Neural crest cell (in vitro differentiated cells): Measurements from ENCODE around the gene C11orf86. TPM values are rescaled to one million over a fixed set of nuclear protein-coding genes. Genes with fewer than 3 reads are reported as not detected.
"Not testable (repeated sequence)": the region's sequence is repeated elsewhere in the genome, so short reads cannot be mapped to it uniquely, and the experiment has no call there.

Experiments
- DNase-seq: peaks from one replicate; pipeline ENCODE4 v3.0.0; 2021; ENCODE audit warnings: low read depth, mixed read lengths, low spot score
- H3K27ac Mint-ChIP-seq: one replicate; pipeline ENCODE4 v1.8.0; 2021; ENCODE audit warnings: mild to moderate bottlenecking, mixed read lengths; ENCODE audit not compliant: unreplicated experiment
- H3K27me3 Mint-ChIP-seq: 2 replicates; pipeline ENCODE4 v1.8.0; 2021; ENCODE audit warnings: low read depth, mild to moderate bottlenecking, mixed read lengths
- H3K36me3 Mint-ChIP-seq: 2 replicates; pipeline ENCODE4 v1.8.0; 2021; ENCODE audit warnings: low read depth, mild to moderate bottlenecking, mixed read lengths
- H3K4me1 Mint-ChIP-seq: 2 replicates; pipeline ENCODE4 v1.8.0; 2021; ENCODE audit warnings: mixed read lengths
- H3K4me3 Mint-ChIP-seq: one replicate; pipeline ENCODE4 v1.8.0; 2021; ENCODE audit warnings: mild to moderate bottlenecking, mixed read lengths
- H3K9me3 Mint-ChIP-seq: 2 replicates; pipeline ENCODE4 v1.8.0; 2021; ENCODE audit warnings: mixed read lengths
- total RNA-seq: library from RNA; stranded (reverse); gene quantifications from 2 replicates; pipeline ENCODE4 v1.2.1, GENCODE V29; 2021
- TF ChIP-seq, protein P1 (sequence below): fragments of 200-600 bp; sonication (generic); conservative IDR thresholded peaks from 2 replicates; pipeline ENCODE4 v1.5.0; 2021; ENCODE audit warnings: antibody characterized with exemption, mild to moderate bottlenecking

C11orf86 gene
- total RNA-seq, 1 donor from 2014 or later = not detected

GRCh38 chr11:66996609-66997273, 21.6 kb downstream of the C11orf86 start:
- no peaks in the 10 kb centered on the region for H3K36me3 Mint-ChIP-seq
- H3K27me3 Mint-ChIP-seq = peaks cover 18% of the 10 kb centered on the region
- peaks cover 3% of the 10 kb centered on the region for H3K4me1 Mint-ChIP-seq
- no peak overlapping the region for H3K27ac Mint-ChIP-seq
- TF ChIP-seq, protein P1, sequence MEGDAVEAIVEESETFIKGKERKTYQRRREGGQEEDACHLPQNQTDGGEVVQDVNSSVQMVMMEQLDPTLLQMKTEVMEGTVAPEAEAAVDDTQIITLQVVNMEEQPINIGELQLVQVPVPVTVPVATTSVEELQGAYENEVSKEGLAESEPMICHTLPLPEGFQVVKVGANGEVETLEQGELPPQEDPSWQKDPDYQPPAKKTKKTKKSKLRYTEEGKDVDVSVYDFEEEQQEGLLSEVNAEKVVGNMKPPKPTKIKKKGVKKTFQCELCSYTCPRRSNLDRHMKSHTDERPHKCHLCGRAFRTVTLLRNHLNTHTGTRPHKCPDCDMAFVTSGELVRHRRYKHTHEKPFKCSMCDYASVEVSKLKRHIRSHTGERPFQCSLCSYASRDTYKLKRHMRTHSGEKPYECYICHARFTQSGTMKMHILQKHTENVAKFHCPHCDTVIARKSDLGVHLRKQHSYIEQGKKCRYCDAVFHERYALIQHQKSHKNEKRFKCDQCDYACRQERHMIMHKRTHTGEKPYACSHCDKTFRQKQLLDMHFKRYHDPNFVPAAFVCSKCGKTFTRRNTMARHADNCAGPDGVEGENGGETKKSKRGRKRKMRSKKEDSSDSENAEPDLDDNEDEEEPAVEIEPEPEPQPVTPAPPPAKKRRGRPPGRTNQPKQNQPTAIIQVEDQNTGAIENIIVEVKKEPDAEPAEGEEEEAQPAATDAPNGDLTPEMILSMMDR = no peak
- no peaks in the 10 kb centered on the region for H3K9me3 Mint-ChIP-seq
- no peak overlapping the region for H3K4me3 Mint-ChIP-seq
- no peak for DNase-seq

- DNase-seq = no peak
- H3K9me3 Mint-ChIP-seq = no peaks in the 10 kb centered on the region
- no peak overlapping the region for H3K27ac Mint-ChIP-seq
- H3K27me3 Mint-ChIP-seq = peaks cover 16% of the 10 kb centered on the region
- H3K4me3 Mint-ChIP-seq = no peak overlapping the region
- H3K36me3 Mint-ChIP-seq = no peaks in the 10 kb centered on the region
- TF ChIP-seq, protein P1 = no peak
- peaks cover 14% of the 10 kb centered on the region for H3K4me1 Mint-ChIP-seq
These were observed 24.5 kb downstream of the C11orf86 start for GRCh38 chr11:66999555-66999954.

GRCh38 chr11:67001332-67001731, 26.2 kb downstream of the C11orf86 start:
- Mint-ChIP-seq H3K27ac (no peak overlapping the region), H3K4me1 (peaks cover 17% of the 10 kb centered on the region), H3K27me3 (peaks cover 16% of the 10 kb centered on the region), H3K36me3 (no peaks in the 10 kb centered on the region), H3K4me3 (no peak overlapping the region), H3K9me3 (no peaks in the 10 kb centered on the region)
- TF ChIP-seq, protein P1 = no peak
- no peak for DNase-seq

DNA sequence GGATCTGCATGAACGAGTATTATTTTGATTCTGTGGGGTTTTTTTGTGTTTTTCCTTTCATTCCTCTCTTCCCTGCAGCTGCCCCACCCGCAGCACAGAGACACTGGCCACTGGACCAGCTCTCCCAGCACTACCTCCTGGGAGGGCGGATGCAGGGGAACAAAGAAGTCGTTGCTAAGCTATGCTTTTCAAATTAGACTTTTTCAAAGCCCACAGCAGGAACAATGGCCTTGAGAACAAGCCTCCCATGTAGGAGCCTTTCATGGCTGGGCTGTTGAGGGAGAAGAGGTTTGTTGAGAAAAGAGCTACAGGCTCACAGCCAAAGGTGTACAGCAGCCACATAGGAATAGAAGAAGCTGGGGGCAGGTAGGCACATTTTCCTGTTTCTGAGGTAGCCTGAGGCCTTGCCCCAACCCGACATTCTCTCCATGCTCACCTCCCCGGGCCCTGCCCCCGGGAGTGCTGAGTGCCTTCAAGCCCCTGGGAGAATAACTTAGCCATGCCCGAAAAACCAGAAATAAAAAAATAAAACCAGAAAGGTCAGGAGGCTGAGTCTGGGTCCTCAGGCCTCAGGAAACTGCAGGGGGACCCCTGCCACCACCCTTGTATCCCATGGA, 27.3 kb downstream of the C11orf86 start:
- Mint-ChIP-seq H3K9me3 (no peaks in the 10 kb centered on the region), H3K4me3 (no peak overlapping the region), H3K4me1 (peaks cover 19% of the 10 kb centered on the region), H3K27ac (peak overlapping the region; percentile 46), H3K27me3 (peaks cover 12% of the 10 kb centered on the region), H3K36me3 (no peaks in the 10 kb centered on the region)
- TF ChIP-seq, protein P1 = no peak
- DNase-seq = peak; percentile 30

DNA sequence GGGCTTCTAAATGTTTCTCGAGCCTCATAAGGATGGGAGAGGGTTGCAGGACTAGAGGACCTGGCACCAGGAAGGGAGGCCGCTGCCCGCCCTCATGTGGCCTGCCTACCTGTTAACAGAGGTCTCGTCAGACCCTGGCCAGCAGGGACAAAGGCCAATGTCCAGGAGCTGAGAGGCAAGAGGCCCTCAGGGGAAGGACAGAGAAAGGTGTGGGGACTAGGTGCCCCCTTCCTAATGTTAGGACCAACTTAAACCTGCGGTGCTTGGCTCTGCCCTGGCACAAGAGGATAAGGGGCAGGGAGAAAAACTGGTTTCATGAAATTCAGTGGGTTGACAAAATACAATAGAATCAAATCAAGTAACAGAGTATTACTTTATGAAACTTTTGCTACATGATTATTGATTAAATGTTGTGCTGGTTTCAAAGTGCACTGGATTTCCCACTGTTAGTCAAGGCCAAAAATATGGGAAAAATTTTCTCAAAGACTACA, 27.9 kb downstream of the C11orf86 start:
- Mint-ChIP-seq H3K36me3 (no peaks in the 10 kb centered on the region), H3K27me3 (peaks cover 12% of the 10 kb centered on the region), H3K9me3 (no peaks in the 10 kb centered on the region), H3K4me1 (peaks cover 19% of the 10 kb centered on the region), H3K27ac (no peak overlapping the region), H3K4me3 (no peak overlapping the region)
- TF ChIP-seq, protein P1 = no peak
- DNase-seq = no peak

DNA sequence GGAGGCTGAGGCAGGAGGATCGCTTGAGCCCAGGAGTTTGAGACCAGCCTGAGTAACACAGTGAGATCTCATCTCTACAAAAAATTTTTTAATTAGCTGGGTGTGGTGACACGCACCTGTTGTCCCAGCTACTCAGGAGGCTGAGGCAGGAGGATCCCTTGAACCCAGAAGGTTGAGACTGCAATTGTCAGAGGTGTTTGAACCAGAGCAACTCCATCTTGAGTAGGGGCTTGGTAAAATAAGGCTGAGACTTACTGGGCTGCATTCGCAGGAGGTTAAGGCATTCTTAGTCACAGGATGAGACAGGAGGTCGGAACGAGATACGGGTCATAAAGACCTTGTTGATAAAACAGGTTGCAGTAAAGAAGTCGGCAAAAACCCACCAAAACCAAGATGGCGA, 30.1 kb downstream of the C11orf86 start:
- Mint-ChIP-seq H3K4me1 (peaks cover 19% of the 10 kb centered on the region), H3K27me3 (peaks cover 12% of the 10 kb centered on the region)
- H3K9me3 Mint-ChIP-seq, H3K4me3 Mint-ChIP-seq, H3K27ac Mint-ChIP-seq, H3K36me3 Mint-ChIP-seq, DNase-seq: not testable (repeated sequence)
